NCI-H1092 treated with DMSO at 0.1 percent for 48 hours (cell line): ENCODE data around the gene FBXL19.
"Not testable (repeated sequence)": the region's sequence is repeated elsewhere in the genome, so short reads cannot be mapped to it uniquely, and the experiment has no call there.

Experiments used
- DNase-seq: peaks from one replicate; lab custom pipeline; 2025; lab: John Stamatoyannopoulos, UW

FBXL19 gene

GRCh38 chr16:30921748-30922419 is 1.5 kb upstream of the FBXL19 start:
- peak; percentile 92 for DNase-seq

DNA sequence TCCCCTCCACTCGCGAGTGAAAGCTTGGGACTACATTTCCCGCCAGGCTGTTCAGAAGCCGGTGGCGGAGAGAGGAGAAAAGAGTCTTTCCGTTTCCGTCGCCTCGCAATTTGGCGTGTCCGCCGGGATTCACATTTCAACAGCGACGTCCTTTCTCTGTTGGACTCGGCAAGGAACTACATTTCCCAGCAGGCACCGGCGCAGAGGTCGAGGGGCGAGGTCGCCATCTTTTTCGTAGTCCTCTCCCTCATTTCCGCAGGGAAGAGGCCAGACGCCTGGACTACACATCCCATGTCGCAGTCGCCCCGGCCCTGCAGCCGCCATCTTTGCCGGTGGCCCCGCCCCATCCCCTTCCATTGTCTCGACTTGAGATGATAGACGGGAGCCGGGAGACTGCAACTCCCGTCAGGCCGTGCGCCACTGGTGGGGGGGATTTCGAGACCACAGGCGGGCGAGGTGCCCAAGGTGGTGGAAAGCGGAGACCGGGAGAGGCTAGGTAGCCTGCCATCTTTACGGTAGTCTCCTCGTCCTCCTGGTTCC is 882 bp upstream of the FBXL19 start:
- peak; percentile 100 for DNase-seq

DNA sequence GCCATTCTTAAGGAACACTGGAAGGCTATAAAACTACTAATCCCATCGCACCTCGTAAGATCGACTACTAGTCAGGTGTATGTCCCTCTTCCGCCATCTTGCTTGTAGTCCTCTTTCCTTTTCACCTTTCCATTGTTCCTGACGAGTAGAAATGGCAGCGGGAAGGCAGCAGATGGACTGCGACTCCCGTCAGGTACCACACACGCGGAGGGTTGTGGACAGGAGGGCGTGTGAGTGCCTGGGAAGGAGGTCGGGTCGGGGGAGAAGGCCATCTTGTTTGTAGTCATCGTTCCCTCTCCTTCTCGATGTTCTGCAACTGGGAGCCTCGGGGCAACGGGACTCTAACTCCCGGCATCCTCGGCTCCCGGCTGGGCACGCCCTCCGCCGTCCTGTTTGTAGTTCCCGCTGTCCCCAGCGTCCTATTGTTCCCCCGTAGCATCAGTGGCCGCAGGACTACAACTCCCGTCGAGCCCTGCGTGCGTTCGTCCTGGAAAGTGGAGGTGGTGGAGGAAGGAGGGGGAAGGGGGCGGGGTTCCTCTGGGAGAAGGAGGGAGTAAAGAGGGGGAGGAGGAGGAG is 324 bp upstream of the FBXL19 start:
- DNase-seq = peak; percentile 100

DNA sequence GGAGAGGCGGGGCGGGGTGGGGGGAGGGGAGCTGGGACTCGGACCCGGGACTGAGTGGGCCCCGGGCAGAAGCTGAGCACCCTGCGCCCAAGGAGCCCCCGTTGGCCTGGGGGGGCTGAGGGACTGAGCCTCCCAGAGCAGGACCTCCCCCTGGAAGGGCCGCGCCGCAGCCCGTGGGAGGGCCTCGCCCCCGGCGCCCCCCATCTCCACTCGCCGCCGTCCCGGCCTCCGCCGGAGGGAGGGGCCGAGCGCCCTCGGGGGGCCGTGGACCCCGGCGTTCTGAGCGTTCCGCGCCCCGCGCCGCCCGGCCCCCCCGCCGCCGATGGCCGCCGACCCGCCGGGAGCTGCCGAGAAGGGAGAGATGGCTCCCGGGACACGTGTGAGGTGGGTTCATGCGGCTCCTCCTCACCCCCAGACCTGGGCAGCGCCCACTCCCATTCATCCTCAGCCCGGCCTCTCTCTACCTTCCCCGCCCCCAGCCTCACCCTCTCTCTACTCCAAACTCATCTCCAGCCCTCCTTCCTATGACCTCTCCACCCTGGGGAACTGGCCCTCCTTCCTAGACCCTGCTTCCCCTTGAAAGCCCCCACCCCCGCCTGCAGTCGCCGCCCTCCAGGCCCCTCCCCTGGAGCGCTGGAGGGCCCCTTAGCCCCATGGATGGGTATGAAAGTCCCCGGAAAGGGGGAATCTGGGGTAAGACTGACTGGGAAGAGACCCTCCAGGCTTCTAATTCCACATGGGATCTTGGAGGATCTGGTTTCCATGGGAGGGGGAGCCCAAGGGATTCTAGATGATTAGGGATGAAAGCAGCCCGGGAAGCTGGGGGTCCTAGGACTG is 922 bp downstream of the FBXL19 start:
- DNase-seq = no peak

DNA sequence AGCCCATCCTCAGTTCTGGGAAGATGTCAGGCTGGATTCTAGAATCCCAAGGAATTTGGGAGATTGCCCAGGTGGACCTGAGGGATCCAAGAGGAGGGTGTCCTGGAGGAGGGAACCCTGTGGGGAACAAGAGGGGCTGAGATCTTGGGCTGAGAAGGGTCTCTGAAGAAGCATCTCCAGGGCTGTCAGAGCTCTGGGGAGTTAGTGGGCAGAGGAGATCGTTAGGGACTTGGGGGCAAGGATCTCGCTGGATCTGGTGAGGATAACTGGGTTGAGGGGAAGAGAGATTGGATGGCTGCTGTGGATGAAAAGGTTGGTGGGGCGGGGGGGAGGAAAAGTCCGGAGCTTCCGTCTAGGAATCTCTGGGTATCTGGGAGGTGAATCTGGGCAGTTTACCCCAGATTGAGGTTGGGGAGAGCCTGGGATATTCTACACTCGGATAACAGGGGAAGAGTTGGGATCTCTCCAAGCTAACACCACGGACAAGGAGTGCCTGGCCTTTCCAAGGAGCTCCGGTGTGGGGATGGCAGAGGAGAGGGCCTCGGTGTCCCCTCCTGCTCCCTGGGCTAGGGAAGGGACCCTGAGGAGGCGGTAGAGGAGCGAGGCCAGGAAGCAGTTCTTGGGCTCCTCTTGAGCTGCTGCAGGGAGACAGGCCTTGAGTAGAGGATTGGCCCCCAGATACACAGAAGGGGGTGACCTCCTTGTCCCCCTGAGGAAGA is 1.7 kb downstream of the FBXL19 start:
- DNase-seq = no peak

DNA sequence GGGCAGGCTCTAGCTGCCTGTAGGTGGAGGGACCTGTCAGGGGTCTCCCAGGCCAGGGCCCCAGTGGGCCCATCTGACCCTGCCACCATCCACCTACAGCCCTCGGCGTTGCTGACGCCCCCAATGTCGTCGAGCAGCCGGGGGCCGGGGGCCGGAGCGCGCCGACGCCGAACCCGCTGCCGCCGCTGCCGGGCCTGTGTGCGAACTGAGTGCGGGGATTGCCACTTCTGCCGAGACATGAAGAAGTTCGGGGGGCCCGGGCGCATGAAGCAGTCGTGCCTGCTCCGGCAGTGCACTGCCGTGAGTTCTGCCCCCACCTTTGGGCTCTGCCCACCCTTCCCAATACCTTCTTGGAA is 2.2 kb downstream of the FBXL19 start:
- no peak for DNase-seq

GRCh38 chr16:30925995-30926811 is 2.8 kb downstream of the FBXL19 start:
- no peak for DNase-seq

GRCh38 chr16:30926937-30927788 is 3.8 kb downstream of the FBXL19 start:
- DNase-seq = no peak

- peak; percentile 83 for DNase-seq
These were observed 4.5 kb downstream of the FBXL19 start for GRCh38 chr16:30927789-30928378.

GRCh38 chr16:30928390-30928789 is 5.0 kb downstream of the FBXL19 start:
- DNase-seq = no peak

DNA sequence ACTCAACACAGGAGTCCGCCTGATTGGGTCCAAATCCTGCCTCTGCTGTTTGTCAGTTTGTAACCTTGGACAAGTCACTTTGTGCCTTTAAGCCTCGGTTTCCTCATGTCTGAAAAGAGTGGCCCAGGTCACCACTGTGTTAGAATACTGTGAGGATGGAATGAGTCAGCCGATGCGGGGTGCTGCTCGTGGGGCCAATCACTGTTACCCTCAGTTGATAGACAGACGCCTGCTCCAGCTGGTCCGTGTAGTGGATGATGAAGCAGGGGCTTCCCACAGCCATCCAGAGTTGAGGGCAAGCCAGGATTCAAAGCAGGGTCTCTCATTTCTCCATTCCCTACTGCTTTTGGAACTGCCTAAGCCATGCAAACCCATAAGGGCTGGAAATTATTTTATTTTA is 5.8 kb downstream of the FBXL19 start:
- no peak for DNase-seq

DNA sequence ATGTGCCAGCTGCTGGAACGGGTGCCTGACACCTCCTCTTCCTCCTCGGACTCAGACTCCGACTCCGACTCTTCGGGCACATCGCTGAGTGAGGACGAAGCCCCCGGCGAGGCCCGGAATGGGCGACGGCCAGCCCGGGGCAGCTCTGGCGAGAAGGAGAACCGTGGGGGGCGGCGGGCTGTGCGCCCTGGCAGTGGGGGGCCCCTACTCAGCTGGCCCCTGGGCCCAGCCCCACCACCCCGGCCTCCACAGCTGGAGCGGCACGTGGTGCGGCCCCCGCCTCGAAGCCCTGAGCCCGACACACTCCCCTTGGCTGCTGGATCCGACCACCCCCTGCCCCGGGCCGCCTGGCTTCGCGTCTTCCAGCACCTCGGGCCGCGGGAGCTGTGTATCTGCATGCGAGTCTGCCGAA is 6.8 kb downstream of the FBXL19 start:
- DNase-seq = no peak

DNA sequence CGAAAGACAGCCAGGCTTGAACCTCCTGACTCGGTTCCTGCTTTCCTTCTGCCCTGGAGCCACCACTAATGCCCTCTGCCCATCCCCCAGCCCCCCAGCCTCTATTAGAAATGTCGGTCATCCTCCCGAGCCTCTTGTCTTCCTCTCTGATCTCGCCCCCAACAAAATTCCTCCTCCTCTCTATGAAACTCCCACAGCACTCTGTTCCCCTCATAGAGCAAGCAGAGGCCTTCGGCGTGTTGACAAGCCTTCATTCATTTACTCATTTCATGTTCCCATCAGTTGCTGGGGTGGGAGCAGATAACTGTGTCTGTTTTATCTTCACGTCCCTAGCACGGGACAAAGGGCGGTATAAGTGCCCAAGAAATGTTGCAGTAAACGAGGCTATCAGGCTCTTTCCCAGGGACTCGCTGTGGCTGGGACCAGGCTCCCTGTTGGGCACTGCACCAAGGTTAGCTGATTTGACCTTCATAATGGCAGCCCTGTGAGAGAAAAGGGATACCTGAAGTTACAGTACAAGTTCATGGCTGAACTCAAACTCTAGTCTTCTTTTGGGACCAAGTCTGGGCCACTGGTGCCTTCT is 7.8 kb downstream of the FBXL19 start:
- no peak for DNase-seq

- DNase-seq = peak; percentile 12
These were observed 11.6 kb downstream of the FBXL19 start for GRCh38 chr16:30934827-30935557.

GRCh38 chr16:30937692-30938091 is 14.3 kb downstream of the FBXL19 start:
- DNase-seq = no peak

DNA sequence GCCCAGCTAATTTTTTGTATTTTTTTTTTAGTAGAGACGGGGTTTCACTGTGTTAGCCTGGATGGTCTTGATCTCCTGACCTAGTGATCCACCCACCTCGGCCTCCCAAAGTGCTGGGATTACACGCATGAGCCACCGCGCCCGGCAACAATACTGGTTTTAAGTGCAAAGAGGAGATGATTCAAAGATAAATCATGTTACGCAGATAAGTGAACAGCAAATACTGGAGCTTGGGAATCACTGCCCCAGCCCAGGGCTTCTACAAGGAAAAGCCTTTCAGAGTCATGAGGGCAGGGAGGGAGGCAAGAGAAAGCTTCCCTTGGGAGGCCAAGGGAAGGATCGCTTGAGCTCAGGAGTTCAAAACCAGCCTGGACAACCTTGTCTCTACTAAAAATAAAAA is 16.2 kb downstream of the FBXL19 start:
- not testable (repeated sequence) for DNase-seq

- DNase-seq = peak; percentile 51
These were observed 18.4 kb downstream of the FBXL19 start for GRCh38 chr16:30941600-30942425.

DNA sequence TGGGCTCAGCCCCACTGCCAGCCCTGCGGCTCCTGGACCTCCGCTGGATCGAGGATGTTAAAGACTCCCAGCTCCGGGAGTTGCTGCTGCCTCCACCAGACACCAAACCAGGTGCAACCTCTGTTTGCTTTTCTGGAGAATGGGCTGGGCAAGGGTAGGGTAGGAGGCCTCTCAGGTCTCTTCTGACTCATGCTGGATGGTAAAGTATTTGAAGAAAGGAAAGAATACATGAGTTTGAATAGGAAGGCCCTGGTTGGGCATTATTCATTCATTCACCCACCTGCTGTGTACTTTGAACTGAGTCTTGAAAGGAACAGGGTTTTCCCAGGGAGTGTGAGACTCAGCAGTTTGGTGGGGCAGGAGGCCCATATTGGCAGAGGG is 19.0 kb downstream of the FBXL19 start:
- DNase-seq = no peak
